Measurements from ENCODE around the gene CENPO.

The CENPO gene

GRCh38 chr2:24792874-24793760 is at the start of gene CENPO, which contains the start of gene PTRHD1:
CENPO (plus strand) TSS chr2:24793425; CDS start chr2:24793920, 495 bp downstream.
PTRHD1 (minus strand) TSS chr2:24793391; CDS start chr2:24793377, 14 bp downstream.
- peak; percentile 98 for DNase-seq (ENCODE audit: low spot score)

GRCh38 chr2:24743924-24744323 is 49.3 kb upstream of the CENPO start:
- no peak for DNase-seq (ENCODE audit: low spot score)

- no peak for DNase-seq (ENCODE audit: low spot score)
These were observed 48.9 kb upstream of the CENPO start for GRCh38 chr2:24744356-24744755.

GRCh38 chr2:24745825-24746224 is 47.4 kb upstream of the CENPO start:
- DNase-seq (ENCODE audit: low spot score): no peak

- DNase-seq (ENCODE audit: low spot score): no peak
These were observed 45.9 kb upstream of the CENPO start for GRCh38 chr2:24747299-24747698.

- no peak for DNase-seq (ENCODE audit: low spot score)
These were observed 44.0 kb upstream of the CENPO start for GRCh38 chr2:24749069-24749691.

- peak; percentile 26 for DNase-seq (ENCODE audit: low spot score)
These were observed 38.1 kb upstream of the CENPO start for GRCh38 chr2:24754985-24755705.

GRCh38 chr2:24756789-24757188 is 36.4 kb upstream of the CENPO start:
- DNase-seq (ENCODE audit: low spot score): no peak

GRCh38 chr2:24761866-24762265 is 31.4 kb upstream of the CENPO start:
- no peak for DNase-seq (ENCODE audit: low spot score)

GRCh38 chr2:24762518-24762917 is 30.7 kb upstream of the CENPO start:
- no peak for DNase-seq (ENCODE audit: low spot score)

GRCh38 chr2:24763843-24764242 is 29.4 kb upstream of the CENPO start:
- no peak for DNase-seq (ENCODE audit: low spot score)

GRCh38 chr2:24766609-24767008 is 26.6 kb upstream of the CENPO start:
- DNase-seq (ENCODE audit: low spot score): no peak

GRCh38 chr2:24768013-24768412 is 25.2 kb upstream of the CENPO start:
- DNase-seq (ENCODE audit: low spot score): no peak

GRCh38 chr2:24768601-24769000 is 24.6 kb upstream of the CENPO start:
- DNase-seq (ENCODE audit: low spot score): no peak

GRCh38 chr2:24771061-24771460 is 22.2 kb upstream of the CENPO start:
- DNase-seq (ENCODE audit: low spot score): no peak

- no peak for DNase-seq (ENCODE audit: low spot score)
These were observed 21.2 kb upstream of the CENPO start for GRCh38 chr2:24771764-24772586.

GRCh38 chr2:24774373-24774772 is 18.9 kb upstream of the CENPO start:
- no peak for DNase-seq (ENCODE audit: low spot score)

GRCh38 chr2:24779116-24779515 is 14.1 kb upstream of the CENPO start:
- peak; percentile 59 for DNase-seq (ENCODE audit: low spot score)

GRCh38 chr2:24783641-24784040 is 9.6 kb upstream of the CENPO start:
- no peak for DNase-seq (ENCODE audit: low spot score)

- no peak for DNase-seq (ENCODE audit: low spot score)
These were observed 7.4 kb upstream of the CENPO start for GRCh38 chr2:24785671-24786321.

GRCh38 chr2:24787532-24787931 is 5.7 kb upstream of the CENPO start:
- DNase-seq (ENCODE audit: low spot score): no peak

Measured in kidney tubule cell (primary cell).